Gastroesophageal sphincter (tissue), 3 donors: Measurements from ENCODE around the gene WDR49.

Experiments
- CTCF ChIP-seq, 4 experiments: fragments of 200-600 bp in 2 of 4; fragments of 450-650 bp in 2 of 4; sonication (generic) in 1 of 4; IDR thresholded peaks; one replicate each; pipeline ENCODE4 v1.5.1; 2017 to 2019; ENCODE audit warnings: antibody characterized with exemption in 4 of 4, mild to moderate bottlenecking in 2 of 4, moderate library complexity in 2 of 4
- EP300 ChIP-seq: sonication (generic); formaldehyde crosslinking; IDR thresholded peaks from one replicate; pipeline ENCODE4 v1.6.1; 2017; ENCODE audit warnings: antibody characterized with exemption, mild to moderate bottlenecking
- POLR2A ChIP-seq, 2 donors: fragments of 450-650 bp; IDR thresholded peaks; one replicate each; pipeline ENCODE4 v1.6.1; 2017; ENCODE audit warnings: antibody characterized with exemption in 2 of 2, mild to moderate bottlenecking in 2 of 2, moderate library complexity in 1 of 2
- POLR2AphosphoS5 ChIP-seq: sonication (generic); formaldehyde crosslinking; IDR thresholded peaks from one replicate; pipeline ENCODE4 v1.6.1; 2017; ENCODE audit warnings: antibody characterized with exemption

DNA sequence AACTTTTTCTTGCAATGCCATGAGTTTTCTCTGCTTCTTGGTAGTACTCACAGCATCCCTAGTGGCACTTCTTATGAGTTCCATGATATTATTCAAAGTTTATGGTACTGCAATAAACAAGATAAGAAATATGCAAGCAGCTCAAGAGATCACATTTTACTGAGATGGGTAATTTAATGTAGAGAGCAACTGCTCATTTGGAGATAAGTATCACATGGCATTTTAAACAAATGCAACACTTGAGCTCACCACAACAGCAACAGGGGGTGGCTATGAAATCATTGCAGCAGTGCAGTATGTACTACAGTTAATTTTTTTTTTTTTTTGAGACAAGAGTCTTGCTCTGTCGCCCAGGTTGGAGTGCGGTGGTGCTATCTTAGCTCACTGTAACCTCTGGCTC is 85.1 kb downstream of the WDR49 start:
- no peak for TF ChIP-seq CTCF (IDR thresholded peaks at IDR 0.05)
- no peak for TF ChIP-seq POLR2A (IDR thresholded peaks at IDR 0.05)
- TF ChIP-seq POLR2AphosphoS5, result no peak
- no peak for TF ChIP-seq EP300
